A549 treated with Hydrocortisone at 1 μM for 4 hours (cell line): ENCODE results near the gene MAN2A2. TPM values are rescaled to one million over a fixed set of nuclear protein-coding genes. Genes with fewer than 3 reads are reported as not detected.

ENCODE experiments used
- total RNA-seq: library from RNA; stranded (reverse); fragments of 200-300 nt; extraction: Qiagen RNA extraction; gene quantifications from 5 replicates; pipeline ENCODE4 v1.2.3, GENCODE V29; 2022

Gene MAN2A2
- total RNA-seq, result 20.9 to 29.3 TPM (median 28.8 TPM) in 5 replicates

DNA sequence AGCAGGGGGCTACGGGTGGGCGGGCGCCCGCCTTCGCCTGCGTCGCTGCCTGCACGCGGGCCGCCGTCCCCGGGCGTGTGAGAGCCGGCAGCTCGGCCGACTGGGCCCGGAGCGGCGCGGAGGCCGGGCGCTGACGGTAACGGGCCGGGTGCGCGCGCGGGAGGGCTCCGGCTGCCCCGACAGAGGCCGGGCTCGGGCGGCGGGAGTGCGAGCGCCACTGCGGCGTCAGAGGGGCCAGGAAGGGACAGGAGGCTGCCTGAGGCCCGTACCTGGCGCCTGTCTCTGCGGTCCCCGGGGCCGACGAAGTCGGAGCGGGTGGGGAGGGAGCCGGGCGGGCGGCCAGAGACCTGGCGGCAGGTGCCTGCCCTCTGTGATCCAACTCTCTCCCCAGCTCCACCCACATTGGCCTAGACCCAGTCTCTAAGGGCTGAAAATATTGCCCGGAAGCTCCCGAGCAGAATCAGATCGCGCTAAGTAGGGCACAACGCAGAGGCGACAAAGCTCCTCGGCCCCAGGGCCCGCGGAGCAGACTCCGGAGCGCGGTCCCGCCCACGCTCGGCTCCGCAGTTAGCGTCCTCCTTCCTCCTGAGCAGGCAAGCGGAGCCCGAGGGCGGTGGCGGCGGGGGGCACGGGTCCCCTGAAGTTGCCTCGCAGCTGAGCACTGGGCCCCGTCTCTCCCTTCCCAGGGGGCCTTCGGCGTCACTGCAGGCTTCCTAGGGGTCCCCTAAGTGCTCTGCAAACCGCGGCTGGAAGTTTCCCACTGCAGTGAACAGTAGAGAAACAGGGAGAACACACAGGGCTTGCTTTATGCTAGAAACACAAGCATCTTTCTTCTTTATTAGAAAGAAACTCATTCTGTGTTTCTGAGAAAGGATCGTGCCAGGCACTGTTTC lies at the start of gene MAN2A2:
TSS of gene MAN2A2 (plus strand) at position 463 of the 893 bp plus-strand sequence. CDS start 906 bp downstream, outside the sequence.

DNA sequence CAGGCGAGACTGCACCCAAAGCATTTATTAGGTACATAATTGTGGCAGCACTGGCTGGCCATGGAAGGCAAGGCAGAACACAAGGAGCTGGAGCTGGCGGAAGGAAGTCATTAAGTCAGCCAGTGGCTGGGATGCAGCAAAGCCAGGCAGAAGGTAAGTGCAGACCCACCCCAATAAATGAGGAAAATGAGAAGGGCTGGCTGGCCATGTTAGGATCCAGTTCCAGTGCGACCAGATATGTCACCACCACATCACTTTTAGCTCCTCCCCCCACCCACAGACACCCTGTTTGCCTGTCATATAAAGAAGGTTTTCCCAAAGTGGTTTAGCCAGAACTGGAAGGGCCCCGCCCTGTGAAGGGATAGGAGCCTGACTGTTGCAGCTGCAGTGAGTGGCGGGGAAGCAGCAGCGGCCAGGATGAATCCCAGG lies 34.8 kb upstream of the MAN2A2 start, which contains the start of gene FURIN:
TSS of gene FURIN (plus strand) at position 328 of the 429 bp plus-strand sequence. CDS start 7,153 bp downstream, outside the sequence.

DNA sequence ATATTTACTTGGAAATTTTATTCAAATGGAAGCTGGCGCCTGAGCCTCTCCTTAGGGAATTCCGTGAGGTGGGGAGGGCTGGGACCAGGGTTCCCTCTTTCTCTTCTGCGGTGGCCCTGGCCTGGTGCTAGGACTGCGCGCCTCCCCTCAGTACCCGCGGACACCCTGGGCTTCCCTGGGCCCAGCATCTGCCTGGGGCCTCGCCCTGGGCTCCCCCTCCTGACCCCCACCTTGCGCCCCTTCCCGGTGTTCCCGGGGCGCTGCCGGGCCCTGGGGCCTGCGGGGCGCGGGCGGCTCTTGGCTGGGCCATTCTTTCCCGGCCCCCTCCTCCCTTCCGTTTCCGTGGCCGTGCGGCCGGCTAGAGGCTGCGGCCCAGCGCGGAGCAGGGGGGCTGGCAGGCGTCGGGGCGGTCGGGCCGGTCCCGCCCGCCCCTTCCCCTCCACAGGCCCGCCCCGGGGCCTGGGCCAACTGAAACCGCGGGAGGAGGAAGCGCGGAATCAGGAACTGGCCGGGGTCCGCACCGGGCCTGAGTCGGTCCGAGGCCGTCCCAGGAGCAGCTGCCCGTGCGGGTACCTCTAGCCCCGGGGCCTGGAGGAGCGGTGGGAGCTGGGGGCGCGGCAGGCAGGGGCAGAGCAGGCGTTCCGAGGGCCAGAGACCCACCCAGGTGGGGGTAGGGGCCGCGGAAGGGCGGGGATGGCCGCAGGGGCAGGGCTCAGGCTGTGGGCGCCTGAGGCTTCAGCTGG lies 19.0 kb upstream of the MAN2A2 start, which contains the start of gene FES:
TSS of gene FES (plus strand) at position 529 of the 743 bp plus-strand sequence. CDS start 542 bp downstream, outside the sequence.

DNA sequence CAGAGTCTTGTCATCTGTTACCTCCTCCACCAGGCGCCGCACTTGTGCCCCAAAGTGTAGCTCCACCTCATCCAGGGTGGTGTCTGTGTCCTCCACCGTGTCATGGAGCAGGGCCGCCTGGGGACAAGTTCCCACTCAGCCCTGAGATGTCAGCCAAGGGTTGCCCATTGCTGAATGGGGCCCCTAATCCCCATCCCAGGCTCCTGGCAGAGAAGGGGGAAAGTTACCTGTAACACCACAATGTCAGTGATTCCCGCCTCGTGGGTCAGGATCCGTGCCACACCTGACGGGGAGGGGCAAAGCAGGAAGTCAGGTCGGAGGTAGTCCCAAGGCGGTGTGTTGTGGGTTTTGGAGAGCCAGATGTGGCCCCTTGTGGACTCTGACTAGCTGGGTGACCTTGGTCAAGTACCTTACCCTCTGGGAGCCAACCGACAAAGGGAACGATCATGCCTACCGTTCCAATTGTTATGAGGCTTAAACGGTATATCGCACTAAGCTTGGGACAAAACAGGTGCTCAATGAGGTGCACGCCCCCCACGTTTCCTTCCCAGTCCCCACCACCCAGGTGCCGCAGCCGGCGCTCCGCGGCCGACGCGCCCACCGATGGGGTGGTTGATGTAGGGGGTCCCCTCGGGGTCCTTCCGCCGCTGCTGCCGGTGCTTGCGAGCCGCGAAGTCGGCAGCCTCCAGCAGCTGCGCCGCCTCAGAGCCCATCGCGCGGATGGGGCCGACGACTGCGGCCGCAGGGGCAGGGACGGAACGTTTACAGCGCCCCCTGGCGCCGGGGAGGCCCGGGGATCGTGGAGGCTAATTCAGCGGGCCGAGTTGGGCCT lies 28.9 kb downstream of the MAN2A2 start, which contains the start of gene HDDC3:
TSS of gene HDDC3 (minus strand) at position 722 of the 832 bp plus-strand sequence. CDS start at position 713, 9 bp downstream.

DNA sequence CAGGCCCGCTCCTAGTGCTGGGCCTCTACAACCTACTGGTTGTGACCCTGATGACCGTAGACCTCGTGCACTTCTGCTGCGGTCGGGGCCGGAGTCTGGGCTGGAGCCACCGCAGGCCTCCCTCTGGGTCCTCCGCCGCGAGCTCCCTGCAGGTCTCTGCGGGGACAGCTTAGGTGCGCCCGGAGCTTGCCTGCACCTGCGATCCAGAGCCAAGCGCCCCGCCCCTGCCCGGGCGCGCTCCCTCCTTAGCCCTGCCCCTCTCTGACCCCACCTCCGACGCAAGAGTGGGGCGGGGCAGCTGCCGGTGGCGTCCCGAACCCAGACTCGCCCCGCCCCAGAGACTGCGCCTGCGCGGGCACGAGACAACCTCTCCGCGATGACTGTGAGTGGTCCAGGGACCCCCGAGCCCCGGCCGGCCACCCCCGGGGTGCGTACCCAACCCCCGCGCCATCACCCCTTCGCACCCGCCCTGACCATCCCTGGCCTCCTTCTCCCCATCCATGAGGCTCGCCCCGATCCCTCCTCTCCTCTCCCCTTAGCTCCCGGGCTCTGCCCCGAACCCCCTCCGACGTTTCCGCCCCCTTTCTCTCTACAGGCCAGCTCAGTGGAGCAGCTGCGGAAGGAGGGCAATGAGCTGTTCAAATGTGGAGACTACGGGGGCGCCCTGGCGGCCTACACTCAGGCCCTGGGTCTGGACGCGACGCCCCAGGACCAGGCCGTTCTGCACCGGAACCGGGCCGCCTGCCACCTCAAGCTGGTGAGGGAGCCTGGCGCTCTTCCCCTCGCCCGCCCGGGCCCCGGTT lies 32.0 kb downstream of the MAN2A2 start, which contains the start of gene UNC45A:
TSS of gene UNC45A (plus strand) at position 337 of the 803 bp plus-strand sequence. CDS start at position 377, 40 bp downstream.

DNA sequence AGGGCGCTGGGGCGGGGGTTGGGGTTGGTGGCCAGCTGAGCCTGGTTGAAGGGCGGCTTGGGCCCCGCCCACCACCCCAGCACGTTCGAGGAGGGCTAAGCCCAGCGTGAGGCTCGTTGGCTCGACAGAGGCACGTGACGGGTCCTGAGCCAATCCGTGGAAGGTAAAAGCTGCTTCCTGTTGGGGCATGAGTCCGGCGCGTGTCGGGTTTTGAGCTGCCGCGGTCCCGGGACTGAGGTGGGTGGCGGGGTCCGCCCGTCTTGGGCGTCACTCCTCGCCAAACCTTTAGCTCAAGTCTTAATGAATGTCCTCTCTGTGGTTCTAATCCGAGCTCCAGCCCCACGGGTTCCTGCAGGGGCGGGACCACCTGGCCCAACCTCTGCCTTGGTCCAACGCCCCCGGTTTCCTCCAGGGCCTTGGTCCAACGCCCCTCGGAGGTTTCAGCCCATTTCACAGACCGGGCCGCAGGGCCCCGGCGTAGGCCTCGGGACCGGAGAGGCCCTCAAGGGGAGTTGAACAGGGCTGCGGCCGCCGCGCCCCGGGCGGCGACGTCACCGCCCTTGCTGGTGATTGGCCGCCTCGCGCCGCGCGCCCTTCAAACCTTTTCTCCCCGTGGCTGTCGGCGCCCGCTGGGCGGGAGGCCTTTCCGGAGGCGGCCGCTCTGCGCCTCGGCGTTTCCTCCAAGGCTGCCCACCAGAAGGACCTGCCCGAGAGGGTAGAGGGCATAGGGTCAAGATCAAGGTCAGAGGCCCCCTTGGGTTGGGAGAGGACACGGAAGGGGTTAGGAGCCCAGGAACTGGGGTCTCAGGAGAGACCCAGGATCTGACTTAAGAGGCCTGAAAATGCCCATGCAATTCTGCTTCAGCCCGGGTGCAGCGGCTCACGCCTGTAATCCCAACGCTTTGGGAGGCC lies 51.9 kb downstream of the MAN2A2 start, which contains the start of gene RCCD1:
TSS of gene RCCD1 (plus strand) at position 173 of the 912 bp plus-strand sequence. CDS start 1,851 bp downstream, outside the sequence.

Other genes with a start within 250 kb of the MAN2A2 start
- gene BLM, start 186.0 kb upstream of the MAN2A2 start, total RNA-seq, result 12.2 to 15.2 TPM (median 12.5 TPM) in 5 replicates
- gene FURIN, start 34.7 kb upstream of the MAN2A2 start, total RNA-seq, result 48.3 to 63.3 TPM (median 56.3 TPM) in 5 replicates
- 0.83 to 1.1 TPM (median 0.84 TPM) in 5 replicates for gene FES, start 18.8 kb upstream of the MAN2A2 start, total RNA-seq
- gene HDDC3, start 29.2 kb downstream of the MAN2A2 start, total RNA-seq, result 26.8 to 38.6 TPM (median 34.3 TPM) in 5 replicates
- 53.3 to 72.4 TPM (median 53.6 TPM) in 5 replicates for gene UNC45A, start 32.0 kb downstream of the MAN2A2 start, total RNA-seq
- 32.2 to 56.5 TPM (median 37.6 TPM) in 5 replicates for gene RCCD1, start 51.6 kb downstream of the MAN2A2 start, total RNA-seq
- gene PRC1, start 91.2 kb downstream of the MAN2A2 start, total RNA-seq, result 182 to 271 TPM (median 197 TPM) in 5 replicates
- 11.9 to 16.5 TPM (median 14.7 TPM) in 5 replicates for gene VPS33B, start 119.3 kb downstream of the MAN2A2 start, total RNA-seq
- 0.05 to 0.14 TPM (median 0.08 TPM) in 5 replicates for gene SV2B, start 197.0 kb downstream of the MAN2A2 start, total RNA-seq